GM12864 (cell line): ENCODE data around the gene HNRNPA0.

Experiments
- DNase-seq: peaks from one replicate; pipeline ENCODE4 v3.0.0-alpha.2; 2011; ENCODE audit warnings: low read depth
- H3K4me3 ChIP-seq: 2 replicates; pipeline ENCODE4 v1.5.1; 2011; ENCODE audit warnings: mild to moderate bottlenecking, low read depth, low read length, control low read depth
- TF ChIP-seq, protein P1 (sequence below): IDR thresholded peaks from 2 replicates; pipeline ENCODE4 v1.5.1; 2011; ENCODE audit warnings: low read depth, mild to moderate bottlenecking, moderate library complexity, low read length, control low read depth, inconsistent platforms; ENCODE audit errors: missing control alignments

HNRNPA0 gene

GRCh38 chr5:137712139-137712667 lies 42.0 kb downstream of the HNRNPA0 start:
- no peak for DNase-seq
- no peak overlapping the region for H3K4me3 ChIP-seq
- TF ChIP-seq, protein P1, sequence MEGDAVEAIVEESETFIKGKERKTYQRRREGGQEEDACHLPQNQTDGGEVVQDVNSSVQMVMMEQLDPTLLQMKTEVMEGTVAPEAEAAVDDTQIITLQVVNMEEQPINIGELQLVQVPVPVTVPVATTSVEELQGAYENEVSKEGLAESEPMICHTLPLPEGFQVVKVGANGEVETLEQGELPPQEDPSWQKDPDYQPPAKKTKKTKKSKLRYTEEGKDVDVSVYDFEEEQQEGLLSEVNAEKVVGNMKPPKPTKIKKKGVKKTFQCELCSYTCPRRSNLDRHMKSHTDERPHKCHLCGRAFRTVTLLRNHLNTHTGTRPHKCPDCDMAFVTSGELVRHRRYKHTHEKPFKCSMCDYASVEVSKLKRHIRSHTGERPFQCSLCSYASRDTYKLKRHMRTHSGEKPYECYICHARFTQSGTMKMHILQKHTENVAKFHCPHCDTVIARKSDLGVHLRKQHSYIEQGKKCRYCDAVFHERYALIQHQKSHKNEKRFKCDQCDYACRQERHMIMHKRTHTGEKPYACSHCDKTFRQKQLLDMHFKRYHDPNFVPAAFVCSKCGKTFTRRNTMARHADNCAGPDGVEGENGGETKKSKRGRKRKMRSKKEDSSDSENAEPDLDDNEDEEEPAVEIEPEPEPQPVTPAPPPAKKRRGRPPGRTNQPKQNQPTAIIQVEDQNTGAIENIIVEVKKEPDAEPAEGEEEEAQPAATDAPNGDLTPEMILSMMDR = no peak

GRCh38 chr5:137710086-137710485 lies 44.1 kb downstream of the HNRNPA0 start:
- DNase-seq = no peak
- TF ChIP-seq, protein P1 = no peak
- no peak overlapping the region for H3K4me3 ChIP-seq

DNA sequence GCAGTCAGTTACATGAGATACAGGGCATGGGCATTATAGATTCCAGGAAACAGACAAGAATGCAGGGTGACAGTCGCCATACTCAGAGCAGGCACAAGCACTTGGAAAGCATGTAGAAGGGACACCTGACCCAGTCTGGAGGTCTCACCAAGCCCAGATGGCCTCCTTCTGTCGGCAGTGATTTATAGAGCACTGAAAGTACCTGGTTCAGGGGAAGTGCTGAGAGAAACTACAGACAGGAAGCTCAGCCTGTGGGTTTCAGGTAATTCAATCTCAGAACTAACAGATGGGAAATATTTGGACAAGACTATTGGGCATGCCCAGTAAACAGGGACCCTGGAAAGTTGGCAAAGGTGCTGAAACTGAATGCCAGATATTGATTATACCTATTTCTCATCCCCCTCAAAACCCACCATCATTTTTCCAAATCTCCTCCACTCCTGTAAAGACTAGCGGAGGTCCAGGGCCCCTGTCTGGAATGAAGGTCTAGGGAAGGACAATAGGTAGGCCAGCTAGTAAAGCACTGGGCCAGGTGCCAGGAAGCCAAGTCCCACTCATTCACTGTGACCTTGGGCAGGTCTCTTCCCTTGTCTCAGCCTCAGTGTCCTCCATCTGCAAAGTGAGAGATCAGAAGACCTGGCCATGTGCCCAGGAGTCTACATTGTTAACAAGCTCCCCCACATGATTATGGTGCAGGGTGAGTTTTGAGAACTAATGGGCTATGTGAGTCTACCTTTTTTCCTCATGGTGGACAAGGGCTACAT lies 45.2 kb downstream of the HNRNPA0 start:
- no peak for DNase-seq
- H3K4me3 ChIP-seq = no peak overlapping the region
- TF ChIP-seq, protein P1 = no peak

DNA sequence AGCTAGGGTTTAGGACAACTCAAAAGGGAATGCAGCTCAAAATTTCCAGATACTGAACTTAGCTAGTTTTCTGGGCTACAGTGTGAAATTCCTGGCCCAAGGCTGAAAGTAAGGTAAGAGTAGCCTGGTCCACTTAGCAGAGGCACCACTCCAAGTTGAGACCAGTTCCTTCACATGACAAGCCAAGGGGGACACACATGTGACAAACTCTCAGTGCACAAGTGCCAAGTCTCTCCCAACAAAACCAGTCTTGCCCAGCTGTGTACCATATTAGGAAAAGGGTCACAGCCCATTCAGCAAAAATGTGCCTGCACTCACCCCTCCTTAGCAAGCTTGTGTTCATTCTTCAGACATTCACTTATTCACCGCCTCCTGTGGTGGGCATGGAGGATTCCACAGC lies 46.1 kb downstream of the HNRNPA0 start:
- DNase-seq = no peak
- TF ChIP-seq, protein P1 = no peak
- H3K4me3 ChIP-seq = no peak overlapping the region

GRCh38 chr5:137706841-137707240 lies 47.3 kb downstream of the HNRNPA0 start:
- DNase-seq = no peak
- no peak overlapping the region for H3K4me3 ChIP-seq

DNA sequence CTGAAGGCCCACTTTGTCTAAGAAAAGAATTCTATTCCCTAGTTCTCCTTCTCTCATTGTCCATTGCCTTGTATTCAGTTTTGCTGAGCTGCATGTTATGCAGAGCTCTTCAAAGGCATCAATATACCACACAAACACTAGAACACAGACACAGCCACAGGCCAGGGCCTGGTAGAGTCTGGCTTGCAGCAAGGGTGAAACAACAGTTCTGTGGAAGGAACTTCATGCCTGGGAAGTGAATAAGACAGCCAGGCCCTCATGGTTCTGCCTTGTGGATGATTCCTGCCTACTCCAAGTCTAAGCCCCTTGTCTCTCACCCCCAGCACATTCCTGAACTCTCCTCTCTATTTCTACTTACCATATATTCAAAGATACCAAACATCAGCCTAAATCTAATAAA lies 49.1 kb downstream of the HNRNPA0 start:
- H3K4me3 ChIP-seq = no peak overlapping the region
- TF ChIP-seq, protein P1 = no peak
- no peak for DNase-seq

More at GRCh38 chr5:137706841-137707240, 47.3 kb downstream of the HNRNPA0 start:
- TF ChIP-seq, protein P1 = no peak

DNA sequence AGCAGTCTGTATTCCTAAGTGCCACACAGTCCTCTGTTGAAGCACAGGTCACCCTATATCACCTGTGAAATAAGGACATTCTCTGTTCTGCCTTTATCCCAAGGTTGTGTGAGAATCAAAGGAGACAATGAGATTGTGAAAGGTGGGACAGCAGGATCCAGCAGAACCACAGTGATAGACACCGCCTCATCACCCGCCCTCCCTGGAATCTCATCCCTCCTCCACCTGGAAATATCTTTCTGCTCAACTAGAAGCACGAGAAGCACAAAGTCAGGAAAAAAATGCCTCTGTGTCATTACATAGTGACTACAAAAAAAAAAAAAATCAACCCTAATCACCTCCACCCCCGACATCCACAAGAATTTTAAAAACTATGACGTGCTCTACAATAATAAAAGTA lies 50.6 kb downstream of the HNRNPA0 start:
- TF ChIP-seq, protein P1 = no peak
- no peak for DNase-seq
- H3K4me3 ChIP-seq = no peak overlapping the region
